ENCODE measurements around the gene NR4A1. TPM values are rescaled to one million over a fixed set of nuclear protein-coding genes. Genes with fewer than 3 reads are reported as not detected.

NR4A1 gene
- total and polyA plus RNA-seq, 2 of the 13 experiments (the other 11 are each of a cell fraction or from before 2014, with no cell fraction given), result 5.7 to 15.2 TPM

- TF ChIP-seq SRSF1 (optimal IDR thresholded peaks at IDR 0.05; ENCODE audit: low read depth, low read length), result peak; percentile 41
- TF ChIP-seq PITX1 (CRISPR knock-in tag; IDR thresholded peaks at IDR 0.05), result no peak
- no peak for TF ChIP-seq ZBTB40 (IDR thresholded peaks at IDR 0.05)
- TF ChIP-seq ZBTB40 (CRISPR knock-in tag; IDR thresholded peaks at IDR 0.05), result peak; percentile 57; the same call in 1 of the 2 replicates
- TF ChIP-seq POLR2A (IDR thresholded peaks at IDR 0.05; ENCODE audit: insufficient read depth in 1 of 2, low read depth in 2 of 2, low read length in 2 of 2), result 0 out of 4 replicates have a peak, but pooled peaks of 1 of the 2 experiments have one; percentile 21
- 0 out of 2 replicates have a peak, but pooled peaks have one; percentile 13 for TF ChIP-seq POLR2G (IDR thresholded peaks at IDR 0.05; ENCODE audit: low read depth, low read length)
- no peak for TF ChIP-seq SUZ12 (IDR thresholded peaks at IDR 0.05; ENCODE audit: low read depth, low read length)
- 0 out of 2 replicates have a peak, but pooled peaks have one; percentile 10 for TF ChIP-seq ETV6 (CRISPR knock-in tag; conservative IDR thresholded peaks at IDR 0.05)
- TF ChIP-seq ATF5 (CRISPR knock-in tag; IDR thresholded peaks at IDR 0.05; ENCODE audit: low read depth), result 0 out of 2 replicates have a peak, but pooled peaks have one; percentile 59
- TF ChIP-seq ZNF501 (CRISPR knock-in tag; IDR thresholded peaks at IDR 0.05), result 0 out of 2 replicates have a peak, but pooled peaks have one; percentile 26
- TF ChIP-seq ZNF362 (CRISPR knock-in tag; IDR thresholded peaks at IDR 0.05; ENCODE audit: borderline replicate concordance), result 0 out of 2 replicates have a peak, but pooled peaks have one; percentile 52
- no peak for TF ChIP-seq PREB (CRISPR knock-in tag; IDR thresholded peaks at IDR 0.05)
These were observed 11.2 kb downstream of the NR4A1 start (continued) for GRCh38 chr12:52062167-52063081.

Data from HepG2 (cell line).